Stomach (tissue), 9 donors: ENCODE results near the gene UXS1. TPM values are rescaled to one million over a fixed set of nuclear protein-coding genes. Genes with fewer than 3 reads are reported as not detected.

ENCODE experiments used
- DNase-seq, 2 donors: peaks; one replicate each; pipeline versions ENCODE4 v3.0.0 to v3.0.0-alpha.2; 2013 to 2019
- H3K27ac ChIP-seq, 5 donors: fragments of 200-600 bp in 4 of 5; sonication (generic) in 4 of 5; one replicate each; pipeline ENCODE4 v1.5.1; 2013 to 2019; ENCODE audit warnings: mild to moderate bottlenecking in 1 of 5, moderate library complexity in 1 of 5
- H3K27me3 ChIP-seq, 3 donors: fragments of 200-600 bp; sonication (generic); one replicate each; pipeline ENCODE4 v1.5.1; 2017 to 2019; ENCODE audit warnings: mixed run types in 1 of 3
- H3K36me3 ChIP-seq, 4 donors: fragments of 200-600 bp; sonication (generic); 1 replicate in 3 of 4; 2 replicates in 1 of 4; pipeline ENCODE4 v1.5.1; 2016 to 2019
- H3K4me1 ChIP-seq, 4 donors: fragments of 200-600 bp; sonication (generic); one replicate each; pipeline ENCODE4 v1.5.1; 2016 to 2019
- H3K4me3 ChIP-seq, 4 donors: fragments of 200-600 bp; sonication (generic) in 3 of 4; one replicate each; pipeline ENCODE4 v1.5.1; 2016 to 2019; ENCODE audit warnings: mild to moderate bottlenecking in 1 of 4
- H3K9me3 ChIP-seq, 4 donors: fragments of 200-600 bp; sonication (generic); one replicate each; pipeline ENCODE4 v1.5.1; 2016 to 2019
- CTCF ChIP-seq, 7 experiments: fragments of 450-650 bp in 4 of 7; fragments of 200-600 bp in 3 of 7; sonication (generic) in 3 of 7; IDR thresholded peaks; one replicate each; pipeline ENCODE4 v1.5.1; 2016 to 2019; ENCODE audit warnings: antibody characterized with exemption in 7 of 7, control low read depth in 2 of 7, mild to moderate bottlenecking in 1 of 7
- EP300 ChIP-seq: sonication (generic); formaldehyde crosslinking; IDR thresholded peaks from one replicate; pipeline ENCODE4 v1.6.1; 2017; ENCODE audit warnings: antibody characterized with exemption
- POLR2A ChIP-seq, 4 donors: fragments of 450-650 bp; IDR thresholded peaks; one replicate each; pipeline ENCODE4 v1.6.1; 2016; ENCODE audit warnings: antibody characterized with exemption in 4 of 4, control low read depth in 2 of 4, mild to moderate bottlenecking in 1 of 4, moderate library complexity in 1 of 4
- POLR2AphosphoS5 ChIP-seq, 3 donors: sonication (generic); formaldehyde crosslinking; IDR thresholded peaks; one replicate each; pipeline ENCODE4 v1.6.1; 2016; ENCODE audit warnings: antibody characterized with exemption in 3 of 3
- WGBS, 5 donors: extraction: QIAGEN DNeasy Blood & Tissue Kit in 3 of 5; methylation state at CpG; one replicate each; pipeline versions ENCODE4 v1.1.5 to v1.1.7; 2013 to 2018; 5-methylcytosine and 5-hydroxymethylcytosine counted together
- intact Hi-C: fragments of 100-400 bp; cut with DNase I; formaldehyde crosslinking; loops from one replicate; pipeline ENCODE4 v1.15.1; 2023; ENCODE audit warnings: low total_unique reads
- polyA plus RNA-seq, 3 donors: library from polyadenylated mRNA; stranded (reverse); fragments of 200-250 nt; gene quantifications; one replicate each; pipeline ENCODE4 v1.2.3, GENCODE V29; 2013
- total RNA-seq, 5 donors: library from RNA; depleted of rRNA; stranded (reverse); fragments of >200 nt; gene quantifications; one replicate each; pipeline versions ENCODE4 v1.1.0 to v1.2.3, GENCODE V29; 2014 to 2016
- donor health status: healthy with polysubstance abuse.
- donor health status: Bipolar disorder and iron deficiency.
- donor health status: healthy.

Gene UXS1
- total and polyA plus RNA-seq, 8 donors: 7.0 to 111 (median 16.8) TPM

GRCh38 chr2:106163948-106164545, 30.1 kb downstream of the UXS1 start:
- DNase-seq: peak in 1 of 2 donors; percentile 62
- Histone ChIP-seq H3K9me3 (no peaks in the 10 kb centered on the region), H3K36me3 (peaks cover 0 to 22% (median 21%) of the 10 kb centered on the region in 4 donors), H3K4me3 (no peak overlapping the region), H3K4me1 (peaks cover 0 to 23% (median 10%) of the 10 kb centered on the region in 4 donors), H3K27ac (no peak overlapping the region), H3K27me3 (no peaks in the 10 kb centered on the region)
- WGBS, 5 donors: 53 to 65% (median 54%) methylated on average over 6 of the region's 6 CpGs
- TF ChIP-seq POLR2AphosphoS5 (IDR thresholded peaks at IDR 0.05) (no peak), EP300 (no peak), POLR2A (IDR thresholded peaks at IDR 0.05) (no peak), CTCF (IDR thresholded peaks at IDR 0.05) (no peak)
- intact Hi-C loops: no loop called here

GRCh38 chr2:106161938-106162820, 31.9 kb downstream of the UXS1 start:
- H3K4me3 ChIP-seq: no peak overlapping the region
- peaks cover 0 to 40% (median 33%) of the 10 kb centered on the region in 4 donors for H3K36me3 ChIP-seq
- no peaks in the 10 kb centered on the region for H3K27me3 ChIP-seq
- 54 to 77% (median 73%) methylated on average over 11 of the region's 11 CpGs for WGBS, 5 donors
- peaks cover 0 to 23% (median 10%) of the 10 kb centered on the region in 4 donors for H3K4me1 ChIP-seq
- no peak for TF ChIP-seq EP300
- peak in 1 of 3 donors; percentile 19 for TF ChIP-seq POLR2AphosphoS5 (IDR thresholded peaks at IDR 0.05)
- TF ChIP-seq CTCF (IDR thresholded peaks at IDR 0.05): no peak
- peak overlapping the region in 3 of 5 donors; percentile 44 to 64 (median 54) for H3K27ac ChIP-seq
- no peaks in the 10 kb centered on the region for H3K9me3 ChIP-seq
- intact Hi-C loops: no loop called here
- peak; percentile 38 to 87 for DNase-seq

GRCh38 chr2:106161341-106161740, 32.8 kb downstream of the UXS1 start:
- WGBS, 5 donors: 79 to 97% (median 90%) methylated on average over 4 of the region's 4 CpGs

More at GRCh38 chr2:106161341-106161740, 32.8 kb downstream of the UXS1 start:
- Histone ChIP-seq H3K27ac (peak overlapping the region; percentile 13 to 64 (median 52)), H3K27me3 (no peaks in the 10 kb centered on the region), H3K9me3 (no peaks in the 10 kb centered on the region), H3K4me3 (no peak overlapping the region), H3K4me1 (peaks cover 0 to 23% (median 10%) of the 10 kb centered on the region in 4 donors), H3K36me3 (peaks cover 0 to 48% (median 37%) of the 10 kb centered on the region in 4 donors)
- TF ChIP-seq POLR2A (IDR thresholded peaks at IDR 0.05) (no peak), CTCF (IDR thresholded peaks at IDR 0.05) (no peak), POLR2AphosphoS5 (IDR thresholded peaks at IDR 0.05) (no peak), EP300 (no peak)
- intact Hi-C loops: no loop called here
- no peak for DNase-seq
